ENCODE measurements around the gene TMEM37.

DNA sequence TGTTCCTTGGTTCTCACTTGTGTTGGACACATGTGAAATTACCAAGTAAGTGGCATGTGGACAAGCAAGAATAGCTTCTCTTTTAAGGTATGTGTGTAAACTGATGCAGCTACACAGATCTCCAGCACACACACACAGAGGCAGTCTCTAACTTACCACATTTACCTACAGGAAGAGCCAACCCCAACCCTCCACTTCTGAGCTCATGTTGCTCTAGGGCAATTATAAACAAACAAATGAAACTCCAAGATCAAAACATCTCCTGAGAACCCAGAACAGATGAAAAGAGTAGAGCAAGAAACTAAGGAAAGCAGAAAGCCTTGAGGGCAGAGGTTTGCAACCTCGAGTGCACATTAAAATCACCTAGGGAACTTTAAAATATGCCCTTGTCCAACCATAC is 16.0 kb upstream of the TMEM37 start:
- no peak for TF ChIP-seq EP300 (IDR thresholded peaks at IDR 0.05)
- TF ChIP-seq POLR2A (IDR thresholded peaks at IDR 0.05; ENCODE audit: low read depth): no peak
- TF ChIP-seq, protein P1, sequence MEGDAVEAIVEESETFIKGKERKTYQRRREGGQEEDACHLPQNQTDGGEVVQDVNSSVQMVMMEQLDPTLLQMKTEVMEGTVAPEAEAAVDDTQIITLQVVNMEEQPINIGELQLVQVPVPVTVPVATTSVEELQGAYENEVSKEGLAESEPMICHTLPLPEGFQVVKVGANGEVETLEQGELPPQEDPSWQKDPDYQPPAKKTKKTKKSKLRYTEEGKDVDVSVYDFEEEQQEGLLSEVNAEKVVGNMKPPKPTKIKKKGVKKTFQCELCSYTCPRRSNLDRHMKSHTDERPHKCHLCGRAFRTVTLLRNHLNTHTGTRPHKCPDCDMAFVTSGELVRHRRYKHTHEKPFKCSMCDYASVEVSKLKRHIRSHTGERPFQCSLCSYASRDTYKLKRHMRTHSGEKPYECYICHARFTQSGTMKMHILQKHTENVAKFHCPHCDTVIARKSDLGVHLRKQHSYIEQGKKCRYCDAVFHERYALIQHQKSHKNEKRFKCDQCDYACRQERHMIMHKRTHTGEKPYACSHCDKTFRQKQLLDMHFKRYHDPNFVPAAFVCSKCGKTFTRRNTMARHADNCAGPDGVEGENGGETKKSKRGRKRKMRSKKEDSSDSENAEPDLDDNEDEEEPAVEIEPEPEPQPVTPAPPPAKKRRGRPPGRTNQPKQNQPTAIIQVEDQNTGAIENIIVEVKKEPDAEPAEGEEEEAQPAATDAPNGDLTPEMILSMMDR (IDR thresholded peaks at IDR 0.05): no peak
- no peak for TF ChIP-seq POLR2AphosphoS5 (IDR thresholded peaks at IDR 0.05)
